ENCODE data around the gene SGO2.

GRCh38 chr2:200525066-200525465, 941 bp upstream of the SGO2 start:
- TF ChIP-seq ZNF76 (tag by site-specific recombination; IDR thresholded peaks at IDR 0.05; ENCODE audit: borderline replicate concordance, low read depth) (no peak), ZNF274 (IDR thresholded peaks at IDR 0.05; ENCODE audit: low read length) (no peak), ZNF274 (tag by site-specific recombination; IDR thresholded peaks at IDR 0.05; ENCODE audit: borderline replicate concordance) (no peak), ZNF677 (tag by site-specific recombination; IDR thresholded peaks at IDR 0.05) (no peak), SP3 (tag by site-specific recombination; IDR thresholded peaks at IDR 0.05) (no peak), ZNF561 (tag by site-specific recombination; IDR thresholded peaks at IDR 0.05; ENCODE audit: borderline replicate concordance) (no peak), ZNF600 (tag by site-specific recombination; IDR thresholded peaks at IDR 0.05) (no peak), ZNF639 (tag by site-specific recombination; IDR thresholded peaks at IDR 0.05) (no peak), ZNF175 (tag by site-specific recombination; IDR thresholded peaks at IDR 0.05) (no peak)
- TF ChIP-seq, protein P1, sequence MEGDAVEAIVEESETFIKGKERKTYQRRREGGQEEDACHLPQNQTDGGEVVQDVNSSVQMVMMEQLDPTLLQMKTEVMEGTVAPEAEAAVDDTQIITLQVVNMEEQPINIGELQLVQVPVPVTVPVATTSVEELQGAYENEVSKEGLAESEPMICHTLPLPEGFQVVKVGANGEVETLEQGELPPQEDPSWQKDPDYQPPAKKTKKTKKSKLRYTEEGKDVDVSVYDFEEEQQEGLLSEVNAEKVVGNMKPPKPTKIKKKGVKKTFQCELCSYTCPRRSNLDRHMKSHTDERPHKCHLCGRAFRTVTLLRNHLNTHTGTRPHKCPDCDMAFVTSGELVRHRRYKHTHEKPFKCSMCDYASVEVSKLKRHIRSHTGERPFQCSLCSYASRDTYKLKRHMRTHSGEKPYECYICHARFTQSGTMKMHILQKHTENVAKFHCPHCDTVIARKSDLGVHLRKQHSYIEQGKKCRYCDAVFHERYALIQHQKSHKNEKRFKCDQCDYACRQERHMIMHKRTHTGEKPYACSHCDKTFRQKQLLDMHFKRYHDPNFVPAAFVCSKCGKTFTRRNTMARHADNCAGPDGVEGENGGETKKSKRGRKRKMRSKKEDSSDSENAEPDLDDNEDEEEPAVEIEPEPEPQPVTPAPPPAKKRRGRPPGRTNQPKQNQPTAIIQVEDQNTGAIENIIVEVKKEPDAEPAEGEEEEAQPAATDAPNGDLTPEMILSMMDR (tag by site-specific recombination; IDR thresholded peaks at IDR 0.05), result no peak
